ENCODE measurements around the gene DCTPP1. TPM values are rescaled to one million over a fixed set of nuclear protein-coding genes. Genes with fewer than 3 reads are reported as not detected.

The DCTPP1 gene
- polyA plus RNA-seq, 3 donors, result 10.5 to 45.5 (median 32.2) TPM

GRCh38 chr16:30417529-30418349, 12.1 kb downstream of the DCTPP1 start:
- Mint-ChIP-seq H3K9me3 (no peaks in the 10 kb centered on the region), H3K4me1 (peaks cover 14% of the 10 kb centered on the region), H3K4me3 (peak overlapping the region; percentile 66 to 73), H3K27ac (peak overlapping the region in 1 of 7 donors; percentile 33), H3K27me3 (ENCODE audit: low read depth in 3 of 3) (peaks cover 0 to 2% (median 1%) of the 10 kb centered on the region in 3 donors), H3K36me3 (peaks cover 19 to 34% of the 10 kb centered on the region in 2 donors)
- intact Hi-C loops (cut with micrococcal nuclease), result no loop called here
- H3K9me3 ChIP-seq (replicated peaks in 1 of 2; ENCODE audit: control insufficient read depth in 1 of 2, insufficient read depth in 1 of 2, low read length in 2 of 2), result no peaks in the 10 kb centered on the region
- H3K4me2 ChIP-seq (replicated peaks; ENCODE audit: extremely low read depth, low read length, poor library complexity, severe bottlenecking), result peak overlapping the region; percentile 93
- peaks cover 13 to 22% of the 10 kb centered on the region in 2 donors for H3K4me1 ChIP-seq (ENCODE audit: control insufficient read depth in 1 of 2, insufficient read depth in 2 of 2, low read length in 2 of 2)
- H3K27me3 ChIP-seq (ENCODE audit: control insufficient read depth in 2 of 2, insufficient read depth in 2 of 2, low read length in 2 of 2), result no peaks in the 10 kb centered on the region
- peak; percentile 19 for TF ChIP-seq CTCF (IDR thresholded peaks at IDR 0.05)
- H3K79me2 ChIP-seq (ENCODE audit: insufficient read depth, low read length), result no peaks in the 10 kb centered on the region
- H2AFZ ChIP-seq (ENCODE audit: insufficient read depth, low read depth, low read length, poor library complexity, severe bottlenecking), result peak overlapping the region; percentile 90
- WGBS (ENCODE audit: insufficient coverage), result under 1% methylated on average over 140 of the region's 140 CpGs
- H3K27ac ChIP-seq (ENCODE audit: low read depth in 1 of 2, low read length in 2 of 2), result peak overlapping the region; percentile 55 to 72
- peak overlapping the region; percentile 63 for H3K9ac ChIP-seq (ENCODE audit: insufficient read depth, low read length, poor library complexity, severe bottlenecking)
- DNase-seq, result peak; percentile 90 to 92 (median 91)
- H3K4me3 ChIP-seq (replicated peaks in 1 of 3; ENCODE audit: low read depth in 2 of 3, low read length in 3 of 3), result peak overlapping the region; percentile 30 to 77 (median 66)
- H4K20me1 ChIP-seq (ENCODE audit: insufficient read depth, low read length), result no peaks in the 10 kb centered on the region
- peaks cover 2 to 8% of the 10 kb centered on the region in 2 donors for H3K36me3 ChIP-seq (replicated peaks in 1 of 2; ENCODE audit: control insufficient read depth in 1 of 2, insufficient read depth in 2 of 2, low read length in 2 of 2)

- H3K4me2 ChIP-seq (replicated peaks; ENCODE audit: extremely low read depth, low read length, poor library complexity, severe bottlenecking), result peak overlapping the region; percentile 93
- H3K4me1 ChIP-seq (ENCODE audit: control insufficient read depth in 1 of 2, insufficient read depth in 2 of 2, low read length in 2 of 2), result peaks cover 13 to 22% of the 10 kb centered on the region in 2 donors
- H3K36me3 Mint-ChIP-seq, result peaks cover 20 to 26% of the 10 kb centered on the region in 2 donors
- H2AFZ ChIP-seq (ENCODE audit: insufficient read depth, low read depth, low read length, poor library complexity, severe bottlenecking), result peak overlapping the region; percentile 90
- H3K9me3 Mint-ChIP-seq, result no peaks in the 10 kb centered on the region
- H3K27ac ChIP-seq (ENCODE audit: low read depth in 1 of 2, low read length in 2 of 2), result peak overlapping the region in 1 of 2 donors; percentile 72
- no peak for DNase-seq
- no peaks in the 10 kb centered on the region for H3K27me3 ChIP-seq (ENCODE audit: control insufficient read depth in 2 of 2, insufficient read depth in 2 of 2, low read length in 2 of 2)
- no peak overlapping the region for H3K27ac Mint-ChIP-seq
- H3K9me3 ChIP-seq (replicated peaks in 1 of 2; ENCODE audit: control insufficient read depth in 1 of 2, insufficient read depth in 1 of 2, low read length in 2 of 2), result no peaks in the 10 kb centered on the region
- peaks cover 0 to 2% (median 1%) of the 10 kb centered on the region in 3 donors for H3K27me3 Mint-ChIP-seq (ENCODE audit: low read depth in 3 of 3)
- peak overlapping the region; percentile 43 to 61 for H3K4me3 Mint-ChIP-seq
- H3K4me1 Mint-ChIP-seq, result peaks cover 17% of the 10 kb centered on the region
- intact Hi-C loops (cut with micrococcal nuclease), result no loop called here
- TF ChIP-seq CTCF (IDR thresholded peaks at IDR 0.05), result no peak
- H3K4me3 ChIP-seq (replicated peaks in 1 of 3; ENCODE audit: low read depth in 2 of 3, low read length in 3 of 3), result peak overlapping the region; percentile 30 to 77 (median 66)
- H3K9ac ChIP-seq (ENCODE audit: insufficient read depth, low read length, poor library complexity, severe bottlenecking), result peak overlapping the region; percentile 63
- peaks cover 0 to 13% of the 10 kb centered on the region in 2 donors for H3K36me3 ChIP-seq (replicated peaks in 1 of 2; ENCODE audit: control insufficient read depth in 1 of 2, insufficient read depth in 2 of 2, low read length in 2 of 2)
- 68% methylated on average over 14 of the region's 18 CpGs for WGBS (ENCODE audit: insufficient coverage)
- no peaks in the 10 kb centered on the region for H3K79me2 ChIP-seq (ENCODE audit: insufficient read depth, low read length)
- no peaks in the 10 kb centered on the region for H4K20me1 ChIP-seq (ENCODE audit: insufficient read depth, low read length)
These were observed 13.0 kb downstream of the DCTPP1 start for GRCh38 chr16:30416624-30417528.
